ENCODE data around the gene TBC1D3G. TPM values are rescaled to one million over a fixed set of nuclear protein-coding genes. Genes with fewer than 3 reads are reported as not detected.
"Not testable (repeated sequence)": the region's sequence is repeated elsewhere in the genome, so short reads cannot be mapped to it uniquely, and the experiment has no call there.

TBC1D3G gene
- total RNA-seq, result 1 to 10 TPM in 1 of 4 donors, not detected in 3; 1.4 TPM
- polyA plus RNA-seq, result under 1 TPM in 1 of 3 donors, not detected in 2; 0.46 TPM

- H3K36me3 ChIP-seq; H3K4me3 ChIP-seq; H3K27me3 ChIP-seq; DNase-seq; intact Hi-C loops (cut with DNase I); H3K27ac ChIP-seq; H3K9me3 ChIP-seq; H3K4me1 ChIP-seq: not testable (repeated sequence)
- WGBS, 2 donors, result 86% methylated on average over 2 of the region's 9 CpGs; no CpG with 5 or more reads in 1 of the 2 donors
Observed at GRCh38 chr17:36323584-36323983, at the start of gene TBC1D3G. Gene TBC1D3G (plus strand): TSS chr17:36323884. CDS start chr17:36325412, 1,528 bp downstream.

- intact Hi-C loops (cut with DNase I); DNase-seq: not testable (repeated sequence)
Observed at GRCh38 chr17:36283256-36283655, 40.4 kb upstream of the TBC1D3G start.

GRCh38 chr17:36284219-36284618 lies 39.5 kb upstream of the TBC1D3G start:
- H3K36me3 ChIP-seq; intact Hi-C loops (cut with DNase I); H3K9me3 ChIP-seq; H3K4me3 ChIP-seq; H3K4me1 ChIP-seq; DNase-seq; H3K27ac ChIP-seq; H3K27me3 ChIP-seq: not testable (repeated sequence)
- 95% methylated on average over 3 of the region's 5 CpGs; no CpG with 5 or more reads in 1 of the 2 donors for WGBS, 2 donors

More at GRCh38 chr17:36283256-36283655, 40.4 kb upstream of the TBC1D3G start:
- H3K36me3 ChIP-seq, H3K4me1 ChIP-seq, H3K9me3 ChIP-seq, H3K27me3 ChIP-seq, H3K27ac ChIP-seq, H3K4me3 ChIP-seq: not testable (repeated sequence)
- no CpG with 5 or more reads among the region's 1 CpG for WGBS, 2 donors

GRCh38 chr17:36289965-36290612 lies 33.6 kb upstream of the TBC1D3G start:
- H3K4me1 ChIP-seq; H3K36me3 ChIP-seq; H3K4me3 ChIP-seq; H3K27me3 ChIP-seq; DNase-seq; H3K9me3 ChIP-seq; intact Hi-C loops (cut with DNase I); H3K27ac ChIP-seq: not testable (repeated sequence)
- 33 to 77% methylated on average over 1 of the region's 2 CpGs for WGBS, 2 donors

- WGBS, 2 donors, result no CpG with 5 or more reads among the region's 1 CpG
- H3K27ac ChIP-seq; DNase-seq; H3K4me3 ChIP-seq; H3K4me1 ChIP-seq; H3K36me3 ChIP-seq; H3K9me3 ChIP-seq; intact Hi-C loops (cut with DNase I); H3K27me3 ChIP-seq: not testable (repeated sequence)
Observed at GRCh38 chr17:36295161-36295560, 28.5 kb upstream of the TBC1D3G start.

- H3K36me3 ChIP-seq, H3K27me3 ChIP-seq: not testable (repeated sequence)
- no CpG with 5 or more reads among the region's 2 CpGs for WGBS, 2 donors
Observed at GRCh38 chr17:36315736-36316135, 7.9 kb upstream of the TBC1D3G start.

GRCh38 chr17:36362496-36362895 lies 38.8 kb downstream of the TBC1D3G start:
- H3K27me3 ChIP-seq; H3K36me3 ChIP-seq; intact Hi-C loops (cut with DNase I); DNase-seq; H3K9me3 ChIP-seq; H3K4me3 ChIP-seq; H3K27ac ChIP-seq; H3K4me1 ChIP-seq: not testable (repeated sequence)
- 85 to 97% methylated on average over 3 to 4 of the region's 6 CpGs for WGBS, 2 donors

More at GRCh38 chr17:36315736-36316135, 7.9 kb upstream of the TBC1D3G start:
- H3K27ac ChIP-seq; H3K9me3 ChIP-seq; intact Hi-C loops (cut with DNase I); H3K4me3 ChIP-seq; H3K4me1 ChIP-seq; DNase-seq: not testable (repeated sequence)

- H3K9me3 ChIP-seq; H3K36me3 ChIP-seq; DNase-seq; H3K4me3 ChIP-seq; intact Hi-C loops (cut with DNase I); H3K27me3 ChIP-seq; H3K4me1 ChIP-seq; H3K27ac ChIP-seq: not testable (repeated sequence)
- WGBS, 2 donors, result 71% methylated on average over 1 of the region's 7 CpGs; no CpG with 5 or more reads in 1 of the 2 donors
Observed at GRCh38 chr17:36375938-36376337, 52.3 kb downstream of the TBC1D3G start.

Small RNA genes within 50 kb of the gene (small RNA-seq; reads per million reads assigned to genes)
- gene RF00019, result 0 reads per million in 3 donors

Other genes starting within 250 kb of the TBC1D3G start
- gene CCL3, start 233.7 kb upstream of the TBC1D3G start, total RNA-seq, result 1 to 10 TPM in 3 of 4 donors, not detected in 1; 1.2 to 2.4 (median 1.4) TPM
- gene CCL3, start 233.7 kb upstream of the TBC1D3G start, polyA plus RNA-seq, result 10 to 100 TPM in 1 of 3 donors, 1 to 10 TPM in 2; 3.6 to 22.4 (median 9.6) TPM
- 1 to 10 TPM in 2 of 4 donors, under 1 TPM in 1, not detected in 1; 0.16 to 3.7 (median 1.1) TPM for gene CCL4, start 220.1 kb upstream of the TBC1D3G start, total RNA-seq
- 10 to 100 TPM in 1 of 3 donors, 1 to 10 TPM in 2; 2.4 to 12.7 (median 5.1) TPM for gene CCL4, start 220.1 kb upstream of the TBC1D3G start, polyA plus RNA-seq
- 1 to 10 TPM in 3 of 4 donors, not detected in 1; 1.1 to 5.0 (median 1.5) TPM for gene TBC1D3B, start 147.2 kb upstream of the TBC1D3G start, total RNA-seq
- 1 to 10 TPM in 2 of 3 donors, not detected in 1; 2.7 to 4.8 TPM for gene TBC1D3B, start 147.2 kb upstream of the TBC1D3G start, polyA plus RNA-seq
- gene CCL3L1, start 127.1 kb upstream of the TBC1D3G start, total RNA-seq, result 1 to 10 TPM in 1 of 4 donors, not detected in 3; 2.2 TPM
- 1 to 10 TPM; 1.2 to 2.4 (median 2.3) TPM for gene CCL3L1, start 127.1 kb upstream of the TBC1D3G start, polyA plus RNA-seq
- gene CCL4L2, start 112.8 kb upstream of the TBC1D3G start, total RNA-seq, result 1 to 10 TPM in 1 of 4 donors, not detected in 3; 1.8 TPM
- gene CCL4L2, start 112.8 kb upstream of the TBC1D3G start, polyA plus RNA-seq, result 10 to 100 TPM in 1 of 3 donors, 1 to 10 TPM in 1, under 1 TPM in 1; 0.58 to 11.3 (median 6.0) TPM
- not detected for gene TBC1D3I, start 59.3 kb upstream of the TBC1D3G start, total RNA-seq
- under 1 TPM in 1 of 3 donors, not detected in 2; 0.45 TPM for gene TBC1D3I, start 59.3 kb upstream of the TBC1D3G start, polyA plus RNA-seq
- gene TBC1D3H, start 64.6 kb downstream of the TBC1D3G start, total RNA-seq, result not detected
- gene TBC1D3H, start 64.6 kb downstream of the TBC1D3G start, polyA plus RNA-seq, result under 1 TPM in 1 of 3 donors, not detected in 2; 0.46 TPM
- 10 to 100 TPM; 31.0 to 59.9 (median 44.9) TPM for gene ZNHIT3, start 162.8 kb downstream of the TBC1D3G start, total RNA-seq
- gene ZNHIT3, start 162.8 kb downstream of the TBC1D3G start, polyA plus RNA-seq, result 10 to 100 TPM; 49.9 to 60.7 (median 51.8) TPM
- gene MYO19, start 211.0 kb downstream of the TBC1D3G start, total RNA-seq, result 10 to 100 TPM; 49.9 to 67.2 (median 59.5) TPM
- gene MYO19, start 211.0 kb downstream of the TBC1D3G start, polyA plus RNA-seq, result 10 to 100 TPM; 19.2 to 60.6 (median 20.3) TPM
- gene PIGW, start 211.1 kb downstream of the TBC1D3G start, total RNA-seq, result 1 to 10 TPM; 1.7 to 3.9 (median 3.0) TPM
- 1 to 10 TPM; 2.4 to 8.6 (median 4.6) TPM for gene PIGW, start 211.1 kb downstream of the TBC1D3G start, polyA plus RNA-seq
- gene GGNBP2, start 221.0 kb downstream of the TBC1D3G start, total RNA-seq, result 10 to 100 TPM; 57.4 to 62.2 (median 59.2) TPM
- gene GGNBP2, start 221.0 kb downstream of the TBC1D3G start, polyA plus RNA-seq, result 10 to 100 TPM; 43.5 to 55.3 (median 51.7) TPM

Data from sigmoid colon (tissue), 7 donors.